WTC11 (cell line): ENCODE data around the gene PURA. TPM values are rescaled to one million over a fixed set of nuclear protein-coding genes. Genes with fewer than 3 reads are reported as not detected.

Experiments used
- ATAC-seq: fragments of 200-7000 bp; cut with Tn5 transposase; 2 replicates; pipeline ENCODE4 v1.10.0; 2021; ENCODE audit warnings: mild to moderate bottlenecking, moderate library complexity
- CTCF ChIA-PET: fragments of 300-600 bp; sonication (Branson Sonifier 250); formaldehyde crosslinking; loops from one replicate; lab custom pipeline; 2021; ENCODE audit warnings: antibody characterized with exemption; lab: Charles Lee
- POLR2A ChIA-PET: fragments of 350-600 bp; sonication (Branson Sonifier 250); formaldehyde crosslinking; loops from one replicate; lab custom pipeline; 2021; ENCODE audit warnings: antibody characterized with exemption; lab: Charles Lee
- DNase-seq: peaks from one replicate; pipeline ENCODE4 v3.0.0; 2021; ENCODE audit warnings: low spot score
- H3K27ac Mint-ChIP-seq: 2 replicates; pipeline ENCODE4 v1.8.0; 2021; ENCODE audit warnings: mixed read lengths
- H3K27me3 Mint-ChIP-seq: 2 replicates; pipeline ENCODE4 v1.8.0; 2021; ENCODE audit warnings: low read depth, mild to moderate bottlenecking, moderate library complexity, mixed read lengths
- H3K36me3 Mint-ChIP-seq: 2 replicates; pipeline ENCODE4 v1.8.0; 2021; ENCODE audit warnings: mixed read lengths
- H3K4me1 Mint-ChIP-seq: 2 replicates; pipeline ENCODE4 v1.8.0; 2022; ENCODE audit warnings: mixed read lengths
- H3K4me3 Mint-ChIP-seq: 2 replicates; pipeline ENCODE4 v1.8.0; 2021; ENCODE audit warnings: mild to moderate bottlenecking, moderate library complexity, mixed read lengths
- H3K9me3 Mint-ChIP-seq: 2 replicates; pipeline ENCODE4 v1.8.0; 2021; ENCODE audit warnings: mixed read lengths
- ATF1 ChIP-seq: sonication (generic); formaldehyde crosslinking; IDR thresholded peaks from 2 replicates; pipeline ENCODE4 v1.8.1; 2023; ENCODE audit warnings: mild to moderate bottlenecking, moderate library complexity, missing genetic modification reagents
- ATF3 ChIP-seq: sonication (generic); formaldehyde crosslinking; conservative IDR thresholded peaks from 2 replicates; pipeline ENCODE4 v1.8.1; 2022; ENCODE audit warnings: mild to moderate bottlenecking, missing genetic modification reagents
- ATF6 ChIP-seq: sonication (generic); formaldehyde crosslinking; IDR thresholded peaks from 2 replicates; pipeline ENCODE4 v1.8.1; 2023; ENCODE audit warnings: mild to moderate bottlenecking, missing genetic modification reagents
- CREB1 ChIP-seq: sonication (generic); formaldehyde crosslinking; IDR thresholded peaks from 2 replicates; pipeline ENCODE4 v1.8.0; 2023; ENCODE audit warnings: mild to moderate bottlenecking, missing genetic modification reagents
- CTCF ChIP-seq: fragments of 200-600 bp; IDR thresholded peaks from 2 replicates; pipeline ENCODE4 v1.8.0; 2022; ENCODE audit warnings: antibody characterized with exemption
- E2F1 ChIP-seq: sonication (generic); formaldehyde crosslinking; IDR thresholded peaks from 2 replicates; pipeline ENCODE4 v1.8.0; 2022; ENCODE audit warnings: mild to moderate bottlenecking, missing genetic modification reagents
- E2F5 ChIP-seq: sonication (generic); formaldehyde crosslinking; IDR thresholded peaks from 2 replicates; pipeline ENCODE4 v1.8.1; 2022; ENCODE audit warnings: mild to moderate bottlenecking, moderate library complexity, missing genetic modification reagents
- EMX1 ChIP-seq: fragments of 250-450 bp; sonication (Bioruptor Pico); IDR thresholded peaks from 2 replicates; pipeline ENCODE4 v1.8.0; 2021; ENCODE audit warnings: mild to moderate bottlenecking
- ERG ChIP-seq: fragments of 250-450 bp; sonication (Bioruptor Pico); IDR thresholded peaks from 2 replicates; pipeline ENCODE4 v1.8.0; 2021; ENCODE audit warnings: mild to moderate bottlenecking
- ESRRA ChIP-seq: sonication (generic); formaldehyde crosslinking; IDR thresholded peaks from 2 replicates; pipeline ENCODE4 v1.8.1; 2022; ENCODE audit warnings: mild to moderate bottlenecking, missing genetic modification reagents, borderline replicate concordance
- FOXP1 ChIP-seq: sonication (generic); formaldehyde crosslinking; IDR thresholded peaks from 2 replicates; pipeline ENCODE4 v1.8.0; 2022; ENCODE audit warnings: missing genetic modification reagents, mild to moderate bottlenecking, moderate library complexity, borderline replicate concordance
- FOXP4 ChIP-seq: sonication (generic); formaldehyde crosslinking; IDR thresholded peaks from 2 replicates; pipeline ENCODE4 v1.8.0; 2022; ENCODE audit warnings: mild to moderate bottlenecking, missing genetic modification reagents
- GTF2I ChIP-seq: fragments of 250-450 bp; sonication (Bioruptor Pico); conservative IDR thresholded peaks from 2 replicates; pipeline ENCODE4 v1.4.0; 2021; ENCODE audit warnings: mild to moderate bottlenecking
- JUN ChIP-seq: sonication (generic); formaldehyde crosslinking; IDR thresholded peaks from 2 replicates; pipeline ENCODE4 v1.8.0; 2023; ENCODE audit warnings: mild to moderate bottlenecking, missing genetic modification reagents
- MLX ChIP-seq: sonication (generic); formaldehyde crosslinking; IDR thresholded peaks from 2 replicates; pipeline ENCODE4 v1.8.1; 2023; ENCODE audit warnings: mild to moderate bottlenecking, missing genetic modification reagents, moderate library complexity
- NFYB ChIP-seq: sonication (generic); formaldehyde crosslinking; conservative IDR thresholded peaks from 2 replicates; pipeline ENCODE4 v1.8.0; 2022; ENCODE audit warnings: low read depth, missing genetic modification reagents
- PREB ChIP-seq: sonication (generic); formaldehyde crosslinking; IDR thresholded peaks from 2 replicates; pipeline ENCODE4 v1.8.1; 2022; ENCODE audit warnings: mild to moderate bottlenecking, missing genetic modification reagents, moderate library complexity, borderline replicate concordance
- SOX15 ChIP-seq: fragments of 250-450 bp; sonication (Bioruptor Pico); IDR thresholded peaks from 2 replicates; pipeline ENCODE4 v1.9.0; 2021; ENCODE audit warnings: mild to moderate bottlenecking
- SP1 ChIP-seq: sonication (generic); formaldehyde crosslinking; conservative IDR thresholded peaks from 2 replicates; pipeline ENCODE4 v1.8.1; 2022; ENCODE audit warnings: missing genetic modification reagents
- ZNF232 ChIP-seq: sonication (generic); formaldehyde crosslinking; IDR thresholded peaks from 2 replicates; pipeline ENCODE4 v1.8.0; 2022; ENCODE audit warnings: mild to moderate bottlenecking, missing genetic modification reagents
- total RNA-seq: library from RNA; stranded (reverse); gene quantifications from 3 replicates; pipeline ENCODE4 v1.2.3, GENCODE V29; 2021

PURA gene
- total RNA-seq, 1 experiment from 2014 or later = 9.0 TPM

- 0 out of 2 replicates have a peak, but pooled peaks have one; percentile 7 for TF ChIP-seq FOXP4
- no peak for TF ChIP-seq CREB1 (CRISPR knock-in tag)
- TF ChIP-seq MLX (CRISPR knock-in tag) = no peak
- no peak for TF ChIP-seq E2F1 (CRISPR knock-in tag)
- TF ChIP-seq ATF6 (CRISPR knock-in tag) = no peak
- no peak for TF ChIP-seq NFYB (CRISPR knock-in tag)
- TF ChIP-seq SOX15 (CRISPR knock-in tag) = no peak
- TF ChIP-seq FOXP1 (CRISPR knock-in tag) = peak; percentile 68; the same call in 1 of the 2 replicates
- TF ChIP-seq ATF1 (CRISPR knock-in tag) = no peak
- TF ChIP-seq ESRRA (CRISPR knock-in tag) = 0 out of 2 replicates have a peak, but pooled peaks have one; percentile 19
- TF ChIP-seq ATF3 (CRISPR knock-in tag) = no peak
- TF ChIP-seq E2F5 (CRISPR knock-in tag) = 0 out of 2 replicates have a peak, but pooled peaks have one; percentile 45
- TF ChIP-seq GTF2I = no peak
- peak; percentile 69 for TF ChIP-seq SP1
- TF ChIP-seq ZNF232 (CRISPR knock-in tag) = 0 out of 2 replicates have a peak, but pooled peaks have one; percentile 48
These were observed at the start of gene PURA (continued) for GRCh38 chr5:140113699-140114263.

GRCh38 chr5:140072812-140073211 is 41.1 kb upstream of the PURA start:
- Mint-ChIP-seq H3K27me3 (peaks cover 12% of the 10 kb centered on the region), H3K27ac (no peak overlapping the region), H3K36me3 (no peaks in the 10 kb centered on the region), H3K4me1 (no peaks in the 10 kb centered on the region), H3K9me3 (no peaks in the 10 kb centered on the region), H3K4me3 (no peak overlapping the region)
- ATAC-seq = no peak
- DNase-seq = no peak
- ChIA-PET POLR2A (no interaction called here), CTCF (interaction anchor here (0.6 to 5.7 kb wide), 26 partner anchors 8 to 263 kb away, joined by 3 to 75 read pairs (median 4); partner anchors contain the start of genes NRG2 and PURA)
- TF ChIP-seq ATF6 (CRISPR knock-in tag) (no peak), ERG (CRISPR knock-in tag) (no peak), JUN (CRISPR knock-in tag) (no peak), EMX1 (CRISPR knock-in tag) (no peak), PREB (no peak), CTCF (no peak)
